AG04450 (cell line): Measurements from ENCODE around the gene DHRSX. TPM values are rescaled to one million over a fixed set of nuclear protein-coding genes. Genes with fewer than 3 reads are reported as not detected.
"Not testable (repeated sequence)": the region's sequence is repeated elsewhere in the genome, so short reads cannot be mapped to it uniquely, and the experiment has no call there.

ENCODE experiments used
- CTCF ChIA-PET: fragments of 300-600, 350-600 bp; formaldehyde crosslinking; extraction: SDS; loops from one replicate; lab custom pipeline; 2022; ENCODE audit warnings: antibody characterized with exemption, inconsistent platforms; lab: Charles Lee
- POLR2A ChIA-PET: fragments of 350-600 bp; formaldehyde crosslinking; extraction: SDS; loops from one replicate; lab custom pipeline; 2021; ENCODE audit warnings: antibody characterized with exemption, inconsistent platforms; lab: Yijun Ruan, JAX
- DNase-seq: peaks from one replicate; pipeline ENCODE4 v3.0.0-alpha.2; 2011; ENCODE audit warnings: low read depth, low spot score
- H3K27ac ChIP-seq: one replicate; pipeline ENCODE4 v1.5.1; 2012; ENCODE audit warnings: low read depth, low read length, control low read depth
- H3K27me3 ChIP-seq: one replicate; pipeline ENCODE4 v1.6.0; 2012; ENCODE audit warnings: low read length; ENCODE audit not compliant: control insufficient read depth, insufficient read depth
- H3K4me3 ChIP-seq: 2 replicates; pipeline ENCODE4 v1.5.1; 2011; ENCODE audit warnings: mild to moderate bottlenecking, low read depth, low read length, control low read depth
- H3K9me3 ChIP-seq: 2 replicates; pipeline ENCODE4 v1.5.1; 2012; ENCODE audit warnings: low read length; ENCODE audit not compliant: control insufficient read depth, insufficient read depth
- polyA plus RNA-seq: library from polyadenylated mRNA; depleted of rRNA; stranded (reverse); fragments of >200 nt; gene quantifications from 2 replicates; pipeline ENCODE4 v1.2.3, GENCODE V29; 2011
- TF ChIP-seq, protein P1 (sequence below): IDR thresholded peaks from 2 replicates; pipeline ENCODE4 v1.5.1; 2011; ENCODE audit warnings: low read depth, low read length, control low read depth, inconsistent platforms

DHRSX gene
- polyA plus RNA-seq, 1 experiment: 43.2 TPM

- Histone ChIP-seq H3K27ac (peak overlapping the region; percentile 42), H3K9me3 (no peaks in the 10 kb centered on the region), H3K4me3 (no peak overlapping the region), H3K27me3 (no peaks in the 10 kb centered on the region)
- TF ChIP-seq, protein P1, sequence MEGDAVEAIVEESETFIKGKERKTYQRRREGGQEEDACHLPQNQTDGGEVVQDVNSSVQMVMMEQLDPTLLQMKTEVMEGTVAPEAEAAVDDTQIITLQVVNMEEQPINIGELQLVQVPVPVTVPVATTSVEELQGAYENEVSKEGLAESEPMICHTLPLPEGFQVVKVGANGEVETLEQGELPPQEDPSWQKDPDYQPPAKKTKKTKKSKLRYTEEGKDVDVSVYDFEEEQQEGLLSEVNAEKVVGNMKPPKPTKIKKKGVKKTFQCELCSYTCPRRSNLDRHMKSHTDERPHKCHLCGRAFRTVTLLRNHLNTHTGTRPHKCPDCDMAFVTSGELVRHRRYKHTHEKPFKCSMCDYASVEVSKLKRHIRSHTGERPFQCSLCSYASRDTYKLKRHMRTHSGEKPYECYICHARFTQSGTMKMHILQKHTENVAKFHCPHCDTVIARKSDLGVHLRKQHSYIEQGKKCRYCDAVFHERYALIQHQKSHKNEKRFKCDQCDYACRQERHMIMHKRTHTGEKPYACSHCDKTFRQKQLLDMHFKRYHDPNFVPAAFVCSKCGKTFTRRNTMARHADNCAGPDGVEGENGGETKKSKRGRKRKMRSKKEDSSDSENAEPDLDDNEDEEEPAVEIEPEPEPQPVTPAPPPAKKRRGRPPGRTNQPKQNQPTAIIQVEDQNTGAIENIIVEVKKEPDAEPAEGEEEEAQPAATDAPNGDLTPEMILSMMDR: peak; percentile 31; the same call in 1 of the 2 replicates
- peak; percentile 52 for DNase-seq
- ChIA-PET CTCF (no interaction called here), POLR2A (no interaction called here)
These were observed 108.7 kb downstream of the DHRSX start for GRCh38 chrX:2391869-2392606.

- TF ChIP-seq, protein P1: no peak
- ChIA-PET CTCF (no interaction called here), POLR2A (no interaction called here)
- H3K9me3 ChIP-seq: no peaks in the 10 kb centered on the region
- no peaks in the 10 kb centered on the region for H3K27me3 ChIP-seq
- no peak overlapping the region for H3K4me3 ChIP-seq
- H3K27ac ChIP-seq: no peak overlapping the region
- DNase-seq: no peak
These were observed 110.0 kb downstream of the DHRSX start for GRCh38 chrX:2390754-2391153.

DNA sequence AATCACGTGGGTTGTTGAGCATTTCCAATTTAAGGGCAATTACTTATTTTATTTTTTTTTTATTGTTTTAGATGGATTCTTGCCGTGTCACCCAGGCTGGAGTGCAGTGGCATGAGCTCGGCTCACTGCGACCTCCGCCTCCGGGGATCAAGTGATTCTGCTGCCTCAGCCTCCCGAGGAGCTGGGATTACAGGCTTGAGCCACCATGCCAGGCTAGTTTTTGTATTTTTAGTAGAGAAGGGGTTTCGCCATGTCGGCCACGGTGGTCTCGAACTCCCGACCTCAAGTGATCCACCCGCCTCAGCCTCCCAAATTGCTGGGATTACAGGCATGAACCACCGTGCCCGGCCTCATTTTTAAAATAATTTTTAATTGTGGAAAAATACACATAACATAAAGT, 111.0 kb downstream of the DHRSX start:
- CTCF ChIA-PET, DNase-seq, H3K27me3 ChIP-seq, H3K9me3 ChIP-seq, H3K27ac ChIP-seq, POLR2A ChIA-PET, H3K4me3 ChIP-seq: not testable (repeated sequence)

GRCh38 chrX:2389324-2389723, 111.5 kb downstream of the DHRSX start:
- H3K27me3 ChIP-seq: no peaks in the 10 kb centered on the region
- H3K4me3 ChIP-seq: no peak overlapping the region
- H3K9me3 ChIP-seq: no peaks in the 10 kb centered on the region
- CTCF ChIA-PET: no interaction called here
- no peak overlapping the region for H3K27ac ChIP-seq
- POLR2A ChIA-PET: no interaction called here
- TF ChIP-seq, protein P1: no peak
- DNase-seq: no peak

- DNase-seq: no peak
- H3K27me3 ChIP-seq: no peaks in the 10 kb centered on the region
- POLR2A ChIA-PET: no interaction called here
- TF ChIP-seq, protein P1: no peak
- H3K27ac ChIP-seq: no peak overlapping the region
- CTCF ChIA-PET: no interaction called here
- H3K9me3 ChIP-seq: no peaks in the 10 kb centered on the region
- H3K4me3 ChIP-seq: no peak overlapping the region
These were observed 112.1 kb downstream of the DHRSX start for GRCh38 chrX:2388669-2389068.
